ENCODE results near the gene HDAC5. TPM values are rescaled to one million over a fixed set of nuclear protein-coding genes. Genes with fewer than 3 reads are reported as not detected.

Gene HDAC5
- total RNA-seq, 1 experiment from 2014 or later = 38.0 TPM

DNA sequence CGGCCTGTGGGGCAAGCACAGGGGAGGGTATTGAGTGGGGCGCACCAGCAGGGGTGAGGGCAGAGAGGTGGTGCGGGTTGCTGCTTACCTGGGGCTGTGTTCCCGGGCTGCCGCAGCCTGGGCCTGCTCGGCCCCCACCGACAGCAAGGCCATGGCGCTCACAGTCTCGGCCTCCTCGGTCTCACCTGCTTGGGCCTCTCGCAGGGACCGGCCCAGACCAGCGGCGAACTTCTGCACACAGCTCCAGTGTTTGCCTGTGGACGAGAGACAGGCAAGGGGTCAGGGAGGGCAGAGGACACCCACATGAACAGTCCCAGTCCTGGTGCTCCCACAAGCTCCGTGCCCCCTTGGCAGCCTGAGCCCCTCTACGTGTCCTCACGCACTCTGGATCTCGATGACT is 45.0 kb downstream of the HDAC5 start:
- DNase-seq (ENCODE audit: low read depth) = no peak
- in situ Hi-C loops (cut with HindIII; ENCODE audit: low pct_unique_long_range_greater_than_20kb, low sequenced_read_pairs) = no loop called here

GRCh38 chr17:44077595-44077909 is 45.9 kb downstream of the HDAC5 start:
- in situ Hi-C loops (cut with HindIII; ENCODE audit: low pct_unique_long_range_greater_than_20kb, low sequenced_read_pairs) = no loop called here

GRCh38 chr17:44076716-44077594 is 46.5 kb downstream of the HDAC5 start:
- no peak for DNase-seq (ENCODE audit: low read depth)
- in situ Hi-C loops (cut with HindIII; ENCODE audit: low pct_unique_long_range_greater_than_20kb, low sequenced_read_pairs) = no loop called here

More at GRCh38 chr17:44077595-44077909, 45.9 kb downstream of the HDAC5 start:
- DNase-seq (ENCODE audit: low read depth) = no peak

DNA sequence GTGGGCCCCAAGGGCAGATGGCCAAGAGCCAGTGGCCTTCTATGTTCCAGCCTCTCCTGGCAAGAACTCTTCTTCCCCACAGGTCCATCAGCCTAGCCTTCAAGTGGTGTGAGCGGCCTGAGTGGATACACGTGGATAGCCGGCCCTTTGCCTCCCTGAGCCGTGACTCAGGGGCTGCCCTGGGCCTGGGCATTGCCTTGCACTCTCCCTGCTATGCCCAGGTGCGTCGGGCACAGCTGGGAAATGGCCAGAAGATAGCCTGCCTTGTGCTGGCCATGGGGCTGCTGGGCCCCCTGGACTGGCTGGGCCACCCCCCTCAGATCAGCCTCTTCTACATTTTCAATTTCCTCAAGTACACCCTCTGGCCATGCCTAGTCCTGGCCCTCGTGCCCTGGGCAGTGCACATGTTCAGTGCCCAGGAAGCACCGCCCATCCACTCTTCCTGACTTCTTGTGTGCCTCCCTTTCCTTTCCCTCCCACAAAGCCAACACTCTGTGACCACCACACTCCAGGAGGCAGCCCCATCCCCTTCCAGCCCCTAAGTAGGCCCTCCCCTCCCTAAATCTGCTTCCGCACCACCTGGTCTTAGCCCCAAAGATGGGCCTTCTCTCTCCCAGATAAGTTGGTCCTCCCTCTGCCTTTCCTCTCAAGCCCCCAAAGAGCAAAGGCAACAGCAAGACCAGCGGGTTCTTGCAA is 47.7 kb downstream of the HDAC5 start:
- no peak for DNase-seq (ENCODE audit: low read depth)
- in situ Hi-C loops (cut with HindIII; ENCODE audit: low pct_unique_long_range_greater_than_20kb, low sequenced_read_pairs) = no loop called here

- no peak for DNase-seq (ENCODE audit: low read depth)
- in situ Hi-C loops (cut with HindIII; ENCODE audit: low pct_unique_long_range_greater_than_20kb, low sequenced_read_pairs) = no loop called here
These were observed 48.5 kb downstream of the HDAC5 start for GRCh38 chr17:44074911-44075285.

DNA sequence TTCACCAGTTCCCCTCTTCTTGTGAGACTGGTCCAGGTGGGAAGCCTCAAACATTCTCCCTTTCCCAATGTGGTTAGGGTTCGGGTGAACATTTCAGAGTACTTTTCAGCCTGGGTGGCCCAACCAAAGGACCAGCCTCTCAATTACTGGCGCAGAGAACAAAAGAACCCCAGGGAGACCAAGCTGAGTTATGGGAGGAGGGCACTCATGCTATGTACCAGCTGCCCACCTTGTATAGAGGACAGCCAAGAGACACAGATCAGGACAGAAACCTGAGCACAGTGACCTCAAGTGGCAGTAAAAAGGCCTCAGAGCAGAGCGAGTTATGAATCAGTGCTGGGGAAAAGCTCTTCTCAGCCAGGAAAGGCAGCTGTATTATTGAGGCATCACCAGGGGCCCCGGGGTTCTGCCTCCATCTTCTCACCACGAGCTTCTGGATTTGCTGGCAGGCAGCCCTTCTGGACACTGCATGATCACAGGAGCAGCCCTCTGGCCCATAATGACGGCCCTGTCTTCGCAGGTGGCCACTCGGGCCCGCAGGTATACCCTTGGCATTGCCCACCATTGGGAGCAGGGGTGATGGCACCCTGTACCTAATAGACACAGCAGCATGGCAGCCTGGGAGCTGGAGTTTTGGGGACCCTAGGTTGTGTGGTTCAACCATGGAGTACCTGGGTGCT is 49.1 kb downstream of the HDAC5 start:
- in situ Hi-C loops (cut with HindIII; ENCODE audit: low pct_unique_long_range_greater_than_20kb, low sequenced_read_pairs) = no loop called here
- no peak for DNase-seq (ENCODE audit: low read depth)

DNA sequence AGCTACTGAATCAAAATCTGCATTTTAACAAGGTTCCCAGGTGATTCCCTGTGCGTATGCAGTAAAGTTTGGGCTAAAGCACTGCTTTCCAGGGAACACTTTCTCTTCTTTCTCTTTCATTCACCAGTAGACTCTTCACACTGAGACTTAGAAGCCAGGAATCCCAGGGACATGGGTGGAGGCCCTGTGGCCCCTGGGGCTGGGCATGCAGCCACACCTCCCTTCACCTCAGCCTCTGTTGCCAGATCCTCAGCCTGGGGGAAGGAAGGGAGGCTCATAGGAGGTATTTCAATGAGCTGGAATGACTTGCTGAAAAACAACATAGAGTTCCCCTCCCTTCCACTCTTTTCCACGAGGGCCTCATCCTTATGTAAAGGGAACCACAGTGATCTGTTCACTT is 51.7 kb downstream of the HDAC5 start:
- in situ Hi-C loops (cut with HindIII; ENCODE audit: low pct_unique_long_range_greater_than_20kb, low sequenced_read_pairs) = no loop called here
- DNase-seq (ENCODE audit: low read depth) = no peak

GRCh38 chr17:44071198-44071520 is 52.3 kb downstream of the HDAC5 start:
- in situ Hi-C loops (cut with HindIII; ENCODE audit: low pct_unique_long_range_greater_than_20kb, low sequenced_read_pairs) = no loop called here
- no peak for DNase-seq (ENCODE audit: low read depth)

- peak; percentile 96 for DNase-seq (ENCODE audit: low read depth)
- in situ Hi-C loops (cut with HindIII; ENCODE audit: low pct_unique_long_range_greater_than_20kb, low sequenced_read_pairs) = no loop called here
These were observed 52.8 kb downstream of the HDAC5 start, which contains the start of gene G6PC3 for GRCh38 chr17:44070455-44071197. TSS of gene G6PC3 (plus strand) at chr17:44070735. CDS start at chr17:44070966, 231 bp downstream.

DNA sequence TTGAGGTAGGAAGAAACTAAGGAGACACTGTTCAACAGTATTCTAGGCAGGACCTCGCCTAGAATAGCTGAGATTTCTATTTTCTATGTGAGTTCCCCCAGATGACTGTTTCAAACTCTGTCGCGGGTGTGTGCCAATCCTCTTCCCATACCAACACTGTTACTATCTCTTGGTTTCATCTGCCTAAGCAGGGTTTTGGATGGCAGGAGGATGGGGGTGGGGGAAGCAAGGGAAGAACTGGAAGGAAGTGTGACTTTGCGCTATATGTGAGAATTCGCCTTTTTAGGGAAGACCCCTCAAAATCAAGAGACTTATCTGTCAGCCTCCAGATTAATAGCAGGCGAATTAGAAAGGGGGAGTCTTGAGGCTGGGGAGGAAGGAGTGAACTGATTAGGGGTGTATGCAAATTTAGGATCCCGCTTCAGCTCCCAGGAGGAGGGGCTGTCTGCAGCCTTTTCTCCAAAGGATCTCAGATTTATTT is 53.4 kb downstream of the HDAC5 start:
- in situ Hi-C loops (cut with HindIII; ENCODE audit: low pct_unique_long_range_greater_than_20kb, low sequenced_read_pairs) = no loop called here
- no peak for DNase-seq (ENCODE audit: low read depth)

DNA sequence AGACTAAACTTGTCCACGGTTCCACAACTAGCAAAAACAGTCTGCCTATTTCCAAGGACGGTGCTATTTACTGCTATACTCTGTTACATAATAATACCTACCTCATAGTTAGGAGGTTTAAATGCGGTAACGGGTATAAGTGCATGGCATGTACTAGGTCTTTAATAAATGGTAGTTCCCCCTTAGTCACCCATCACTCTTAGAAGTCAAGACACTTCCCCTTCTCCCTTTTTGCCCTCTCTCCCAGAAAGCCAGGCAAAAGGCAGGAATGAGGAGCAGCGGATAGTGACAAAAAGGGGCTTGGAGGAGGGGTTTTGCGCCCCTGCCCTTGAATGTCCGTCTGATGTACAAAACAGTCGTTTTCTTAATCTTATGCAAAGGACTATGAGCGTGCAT is 55.9 kb downstream of the HDAC5 start:
- no peak for DNase-seq (ENCODE audit: low read depth)
- in situ Hi-C loops (cut with HindIII; ENCODE audit: low pct_unique_long_range_greater_than_20kb, low sequenced_read_pairs) = no loop called here

DNA sequence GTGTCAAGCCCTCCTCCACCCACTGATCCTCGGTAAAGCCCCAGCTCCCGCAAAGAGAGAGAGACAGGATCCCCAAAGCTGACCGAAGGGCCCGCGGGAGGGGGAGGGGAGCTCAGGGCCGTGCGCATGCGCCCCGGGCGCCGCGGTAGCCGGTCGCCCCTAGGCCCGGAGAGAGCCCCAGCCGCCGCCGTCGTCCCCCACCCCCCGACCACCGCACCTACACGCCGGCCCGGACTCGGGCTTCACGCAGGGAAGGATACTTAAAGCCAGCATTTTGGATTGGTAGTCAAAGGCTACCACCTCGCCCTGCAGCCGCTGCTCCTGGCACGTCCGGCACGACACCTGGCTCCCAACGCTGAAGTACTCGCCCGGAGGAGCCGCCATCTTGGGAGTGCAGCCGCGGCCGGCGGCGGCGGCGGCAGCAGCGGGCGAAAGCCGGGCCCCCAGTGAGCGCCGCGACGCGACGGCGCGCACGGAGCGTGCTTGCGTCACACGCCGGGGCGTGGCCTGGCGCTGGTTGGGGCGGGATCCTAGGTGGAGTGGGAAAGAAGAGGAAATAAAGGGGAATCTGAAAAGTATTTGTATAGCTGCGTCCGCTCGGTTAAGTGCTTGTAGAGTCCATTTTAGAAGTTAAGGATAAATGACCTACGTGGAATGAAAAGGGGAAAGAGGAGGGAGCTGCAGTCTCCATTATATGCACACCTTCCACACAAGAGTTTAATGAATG is 57.1 kb downstream of the HDAC5 start, which contains the start of gene LSM12:
Gene LSM12 (minus strand): TSS at position 468 of the 727 bp plus-strand sequence. CDS start 84 bp downstream, at position 384.
- in situ Hi-C loops (cut with HindIII; ENCODE audit: low pct_unique_long_range_greater_than_20kb, low sequenced_read_pairs) = no loop called here
- DNase-seq (ENCODE audit: low read depth) = peak; percentile 93

- in situ Hi-C loops (cut with HindIII; ENCODE audit: low pct_unique_long_range_greater_than_20kb, low sequenced_read_pairs) = no loop called here
- no peak for DNase-seq (ENCODE audit: low read depth)
These were observed 57.7 kb downstream of the HDAC5 start for GRCh38 chr17:44065668-44066203.

GRCh38 chr17:44063704-44064639 is 59.5 kb downstream of the HDAC5 start:
- DNase-seq (ENCODE audit: low read depth) = no peak
- in situ Hi-C loops (cut with HindIII; ENCODE audit: low pct_unique_long_range_greater_than_20kb, low sequenced_read_pairs) = no loop called here

DNA sequence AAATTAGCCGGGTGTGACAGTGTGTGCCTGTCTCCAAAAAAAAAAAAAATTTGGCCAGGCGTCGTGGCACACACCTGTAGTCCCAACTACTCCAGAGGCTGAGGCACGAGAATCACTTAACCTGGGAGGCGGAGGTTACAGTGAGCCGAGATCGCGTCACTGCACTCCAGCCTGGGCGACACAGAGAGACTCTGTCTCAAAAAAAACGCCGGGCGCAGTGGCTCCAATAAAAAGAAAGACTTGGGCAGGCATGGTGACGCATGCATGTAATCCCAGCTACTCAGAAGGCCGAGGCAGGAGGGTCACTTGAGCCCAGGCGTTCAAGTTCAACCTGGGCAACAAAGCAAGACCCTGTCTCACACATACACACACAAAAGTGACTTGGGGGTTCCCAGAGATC is 60.6 kb downstream of the HDAC5 start:
- in situ Hi-C loops (cut with HindIII; ENCODE audit: low pct_unique_long_range_greater_than_20kb, low sequenced_read_pairs) = no loop called here
- no peak for DNase-seq (ENCODE audit: low read depth)

- in situ Hi-C loops (cut with HindIII; ENCODE audit: low pct_unique_long_range_greater_than_20kb, low sequenced_read_pairs) = no loop called here
- DNase-seq (ENCODE audit: low read depth) = no peak
These were observed 62.0 kb downstream of the HDAC5 start for GRCh38 chr17:44061446-44061845.
